ENCODE measurements around the gene SSTR5. TPM values are rescaled to one million over a fixed set of nuclear protein-coding genes. Genes with fewer than 3 reads are reported as not detected.

Gene SSTR5
- total and polyA plus RNA-seq, 2 experiments from 2014 or later, result 0.77 to 1.3 TPM

GRCh38 chr16:1047801-1048200 lies 24.7 kb upstream of the SSTR5 start:
- H4K20me1 ChIP-seq (ENCODE audit: insufficient read depth, poor library complexity, severe bottlenecking), result no peaks in the 10 kb centered on the region
- no peak overlapping the region for H3K4me3 ChIP-seq
- WGBS (ENCODE audit: low lambda C conversion rate, missing lambda C conversion rate), result 88% methylated on average over 16 of the region's 16 CpGs
- no peak overlapping the region for H2AFZ ChIP-seq
- no peaks in the 10 kb centered on the region for H3K27me3 ChIP-seq
- H3K9me2 ChIP-seq (replicated peaks; ENCODE audit: insufficient read depth), result no peaks in the 10 kb centered on the region
- H3K79me2 ChIP-seq, result no peaks in the 10 kb centered on the region
- TF ChIP-seq EZH2phosphoT487 (IDR thresholded peaks at IDR 0.05; ENCODE audit: low read depth, severe bottlenecking, unreplicated experiment), result no peak
- TF ChIP-seq CTCF (IDR thresholded peaks at IDR 0.05; ENCODE audit: poor library complexity), result no peak
- no peak for TF ChIP-seq EZH2 (IDR thresholded peaks at IDR 0.05; ENCODE audit: borderline replicate concordance)
- H3K4me1 ChIP-seq (ENCODE audit: insufficient read depth), result peaks cover 5% of the 10 kb centered on the region
- no peaks in the 10 kb centered on the region for H3K9me3 ChIP-seq (ENCODE audit: low read depth)
- DNase-seq (ENCODE audit: low spot score), result no peak
- no peaks in the 10 kb centered on the region for H3K36me3 ChIP-seq (replicated peaks; ENCODE audit: insufficient read depth, low read depth)
- no peak overlapping the region for H3K27ac ChIP-seq
- H3K4me2 ChIP-seq, result no peak overlapping the region

DNA sequence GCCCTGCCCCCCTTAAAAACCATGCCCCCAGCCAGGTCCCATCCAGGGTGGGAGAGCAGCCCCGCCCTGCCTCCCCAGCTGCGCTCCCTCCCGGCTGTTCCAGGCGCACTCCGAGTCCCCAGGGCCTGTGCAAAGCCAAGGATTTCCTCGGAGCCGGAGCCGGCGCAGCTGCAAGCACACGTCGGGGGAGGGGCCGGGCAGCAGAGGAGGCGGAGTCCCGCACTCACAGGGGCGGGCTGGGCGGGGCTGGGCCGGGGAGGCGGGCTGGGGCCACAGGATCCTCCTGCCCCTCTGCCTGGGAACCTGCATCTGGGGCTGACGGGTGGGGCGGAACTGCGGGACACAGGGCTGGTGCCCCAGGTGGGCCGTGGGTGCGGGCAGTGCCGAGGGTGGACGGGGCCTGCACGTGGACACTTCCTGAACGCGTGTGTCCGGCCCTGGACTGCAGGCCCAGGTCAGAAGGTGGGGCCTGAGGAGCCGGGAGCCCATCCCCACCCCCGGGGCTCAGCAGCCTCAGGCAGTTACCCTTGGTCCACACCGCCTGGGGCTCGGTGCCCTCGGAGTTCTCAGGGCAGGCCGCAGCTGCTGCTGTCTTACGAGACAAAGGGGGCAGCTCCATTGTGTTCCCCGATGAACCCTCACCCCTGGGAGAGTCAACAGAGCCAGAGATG lies 24.0 kb upstream of the SSTR5 start:
- Histone ChIP-seq H3K36me3 (replicated peaks; ENCODE audit: insufficient read depth, low read depth) (no peaks in the 10 kb centered on the region), H3K27me3 (no peaks in the 10 kb centered on the region), H3K9me2 (replicated peaks; ENCODE audit: insufficient read depth) (no peaks in the 10 kb centered on the region), H3K4me1 (ENCODE audit: insufficient read depth) (peaks cover 5% of the 10 kb centered on the region), H3K4me2 (peak overlapping the region; percentile 38), H4K20me1 (ENCODE audit: insufficient read depth, poor library complexity, severe bottlenecking) (no peaks in the 10 kb centered on the region), H3K4me3 (no peak overlapping the region), H2AFZ (no peak overlapping the region), H3K79me2 (no peaks in the 10 kb centered on the region), H3K9me3 (ENCODE audit: low read depth) (no peaks in the 10 kb centered on the region), H3K27ac (no peak overlapping the region)
- DNase-seq (ENCODE audit: low spot score), result peak; percentile 87
- TF ChIP-seq EZH2 (IDR thresholded peaks at IDR 0.05; ENCODE audit: borderline replicate concordance) (no peak), CTCF (IDR thresholded peaks at IDR 0.05; ENCODE audit: poor library complexity) (no peak), EZH2phosphoT487 (IDR thresholded peaks at IDR 0.05; ENCODE audit: low read depth, severe bottlenecking, unreplicated experiment) (no peak)
- WGBS (ENCODE audit: low lambda C conversion rate, missing lambda C conversion rate), result 35% methylated on average over 23 of the region's 37 CpGs

DNA sequence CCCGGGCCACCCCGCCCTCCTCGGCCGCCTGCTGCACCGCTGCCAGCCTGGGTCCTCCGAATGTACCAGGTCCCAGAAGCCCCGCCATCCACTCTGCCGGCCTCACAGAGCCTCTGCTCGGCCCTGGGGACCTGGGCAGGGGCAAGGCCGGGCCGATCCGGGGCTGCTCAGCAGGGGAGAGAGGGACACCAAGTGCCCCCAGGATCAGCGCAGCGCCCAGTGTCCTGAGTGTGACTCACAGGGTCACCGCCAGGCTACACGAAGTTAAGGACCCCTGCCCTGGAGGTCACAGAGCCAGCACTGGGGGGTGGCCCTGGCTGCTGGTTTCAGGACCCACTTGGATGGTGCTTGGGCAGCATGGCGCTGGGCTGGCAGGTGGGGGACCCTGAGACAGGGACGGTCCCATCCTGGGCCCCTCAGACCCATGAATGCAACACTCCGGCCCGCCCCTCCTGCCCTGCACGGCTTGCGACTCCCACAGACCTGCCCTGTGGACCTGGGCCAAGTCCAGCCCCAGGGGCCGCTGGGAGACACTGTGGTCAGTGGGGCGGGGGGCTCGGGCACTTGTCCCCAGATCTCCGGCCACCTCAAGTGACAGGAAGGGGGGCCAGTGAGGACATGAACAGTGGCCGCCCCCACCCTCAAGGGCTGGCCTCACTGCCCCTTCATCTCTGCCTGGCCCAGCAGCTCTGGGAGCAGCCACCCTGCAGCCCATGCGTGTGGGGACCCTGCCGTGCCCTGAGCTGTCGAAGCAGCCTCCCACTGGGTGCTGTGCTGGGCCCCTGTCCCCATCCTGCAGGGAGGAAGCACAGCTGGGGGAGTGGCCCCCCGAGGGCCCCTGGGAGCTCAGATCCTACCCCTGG lies 23.2 kb upstream of the SSTR5 start:
- H3K4me3 ChIP-seq, result no peak overlapping the region
- no peak overlapping the region for H3K4me2 ChIP-seq
- H3K4me1 ChIP-seq (ENCODE audit: insufficient read depth), result peaks cover 5% of the 10 kb centered on the region
- no peak overlapping the region for H2AFZ ChIP-seq
- DNase-seq (ENCODE audit: low spot score), result no peak
- H3K36me3 ChIP-seq (replicated peaks; ENCODE audit: insufficient read depth, low read depth), result no peaks in the 10 kb centered on the region
- no peaks in the 10 kb centered on the region for H3K27me3 ChIP-seq
- no peaks in the 10 kb centered on the region for H3K79me2 ChIP-seq
- H3K9me3 ChIP-seq (ENCODE audit: low read depth), result no peaks in the 10 kb centered on the region
- no peaks in the 10 kb centered on the region for H4K20me1 ChIP-seq (ENCODE audit: insufficient read depth, poor library complexity, severe bottlenecking)
- 92% methylated on average over 28 of the region's 31 CpGs for WGBS (ENCODE audit: low lambda C conversion rate, missing lambda C conversion rate)
- H3K27ac ChIP-seq, result no peak overlapping the region
- no peaks in the 10 kb centered on the region for H3K9me2 ChIP-seq (replicated peaks; ENCODE audit: insufficient read depth)
- TF ChIP-seq CTCF (IDR thresholded peaks at IDR 0.05; ENCODE audit: poor library complexity), result no peak
- no peak for TF ChIP-seq EZH2phosphoT487 (IDR thresholded peaks at IDR 0.05; ENCODE audit: low read depth, severe bottlenecking, unreplicated experiment)
- TF ChIP-seq EZH2 (IDR thresholded peaks at IDR 0.05; ENCODE audit: borderline replicate concordance), result no peak

All from hepatocyte (in vitro differentiated cells).